Subcutaneous adipose tissue (tissue), 4 donors: ENCODE data around the gene STK33. TPM values are rescaled to one million over a fixed set of nuclear protein-coding genes. Genes with fewer than 3 reads are reported as not detected.

ENCODE experiments used
- total RNA-seq, 4 donors: library from RNA; depleted of rRNA; stranded (reverse); fragments of >200 nt; gene quantifications; one replicate each; pipeline ENCODE4 v1.1.0, GENCODE V29; 2016
- TF ChIP-seq, protein P1 (sequence below): fragments of 450-650 bp; IDR thresholded peaks from one replicate; pipeline ENCODE4 v1.5.1; 2016; ENCODE audit warnings: low read depth, mild to moderate bottlenecking, control low read depth, antibody characterized with exemption, moderate library complexity

Gene STK33
- total RNA-seq, 4 donors from 2014 or later, result 0.33 to 3.1 (median 0.62) TPM

- TF ChIP-seq, protein P1, sequence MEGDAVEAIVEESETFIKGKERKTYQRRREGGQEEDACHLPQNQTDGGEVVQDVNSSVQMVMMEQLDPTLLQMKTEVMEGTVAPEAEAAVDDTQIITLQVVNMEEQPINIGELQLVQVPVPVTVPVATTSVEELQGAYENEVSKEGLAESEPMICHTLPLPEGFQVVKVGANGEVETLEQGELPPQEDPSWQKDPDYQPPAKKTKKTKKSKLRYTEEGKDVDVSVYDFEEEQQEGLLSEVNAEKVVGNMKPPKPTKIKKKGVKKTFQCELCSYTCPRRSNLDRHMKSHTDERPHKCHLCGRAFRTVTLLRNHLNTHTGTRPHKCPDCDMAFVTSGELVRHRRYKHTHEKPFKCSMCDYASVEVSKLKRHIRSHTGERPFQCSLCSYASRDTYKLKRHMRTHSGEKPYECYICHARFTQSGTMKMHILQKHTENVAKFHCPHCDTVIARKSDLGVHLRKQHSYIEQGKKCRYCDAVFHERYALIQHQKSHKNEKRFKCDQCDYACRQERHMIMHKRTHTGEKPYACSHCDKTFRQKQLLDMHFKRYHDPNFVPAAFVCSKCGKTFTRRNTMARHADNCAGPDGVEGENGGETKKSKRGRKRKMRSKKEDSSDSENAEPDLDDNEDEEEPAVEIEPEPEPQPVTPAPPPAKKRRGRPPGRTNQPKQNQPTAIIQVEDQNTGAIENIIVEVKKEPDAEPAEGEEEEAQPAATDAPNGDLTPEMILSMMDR, result no peak
Observed at GRCh38 chr11:8359521-8359920, 234.5 kb downstream of the STK33 start.

DNA sequence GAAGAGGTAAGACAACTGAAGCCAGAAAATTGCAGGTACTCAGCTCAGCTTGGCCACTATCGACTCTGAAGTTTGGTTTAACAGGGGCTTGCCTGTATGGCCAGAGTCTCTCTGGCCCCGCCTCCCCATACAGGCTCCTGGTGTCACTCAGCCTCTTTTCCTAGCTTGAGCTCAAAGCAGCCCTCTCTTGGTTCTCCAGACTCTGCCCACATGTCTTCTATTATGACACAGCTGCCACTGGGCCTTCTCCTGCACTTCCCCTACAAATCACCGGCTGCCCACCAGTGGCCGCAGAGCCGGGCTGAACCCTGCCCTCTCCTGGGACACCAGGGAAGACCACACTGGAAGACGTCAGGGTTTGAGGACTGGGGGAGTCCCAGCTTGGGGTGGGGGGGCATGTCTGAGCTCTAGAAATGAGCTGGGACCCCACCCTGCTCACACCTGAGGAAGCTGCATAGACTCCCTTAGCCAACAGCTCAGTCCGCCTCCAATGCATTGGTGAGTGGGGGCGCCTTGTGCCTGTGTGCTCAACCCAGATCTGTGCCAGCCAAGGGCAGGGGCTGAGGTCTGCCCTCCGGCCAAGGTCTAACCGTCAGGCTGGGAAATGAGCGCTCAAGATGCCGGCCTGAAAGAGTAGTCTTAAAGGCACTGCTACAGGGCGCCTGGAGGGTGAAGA is 236.0 kb downstream of the STK33 start:
- TF ChIP-seq, protein P1, result no peak

DNA sequence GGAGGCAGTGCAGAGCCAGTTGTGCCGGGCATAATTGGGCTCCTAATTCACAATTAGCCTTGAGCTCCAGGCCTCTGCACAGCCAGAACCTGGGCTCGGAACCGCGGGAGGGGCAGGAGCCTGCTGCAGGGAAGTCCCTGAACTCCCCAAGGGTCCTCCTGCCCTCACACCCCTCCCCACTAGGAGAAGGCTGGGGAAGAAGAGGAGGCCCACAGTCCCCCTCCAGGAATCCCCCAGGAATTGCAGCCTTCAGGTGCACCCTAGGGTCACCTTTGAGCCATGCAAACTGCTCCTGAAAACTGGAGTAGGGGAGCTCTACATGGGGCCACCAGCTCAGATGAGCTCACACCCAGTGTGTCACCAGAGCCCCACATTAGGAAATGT is 236.5 kb downstream of the STK33 start:
- TF ChIP-seq, protein P1, result no peak

GRCh38 chr11:8356721-8357504 is 237.1 kb downstream of the STK33 start:
- TF ChIP-seq, protein P1, result no peak

GRCh38 chr11:8356216-8356615 is 237.8 kb downstream of the STK33 start:
- TF ChIP-seq, protein P1, result no peak

- TF ChIP-seq, protein P1, result no peak
Observed at GRCh38 chr11:8355416-8355742, 238.6 kb downstream of the STK33 start.

GRCh38 chr11:8354622-8355415 is 239.2 kb downstream of the STK33 start:
- TF ChIP-seq, protein P1, result no peak
